Measurements from ENCODE around the gene ANXA6.
A peak's percentile ranks its signal among the peaks of the same experiment; 100 is the strongest.

Gene ANXA6

GRCh38 chr5:151078490-151079262 is 78.9 kb downstream of the ANXA6 start:
- peak; percentile 61 to 69 for DNase-seq

- no peak for DNase-seq
Measured at GRCh38 chr5:151077967-151078366, 79.6 kb downstream of the ANXA6 start.

GRCh38 chr5:151077419-151077818 is 80.2 kb downstream of the ANXA6 start:
- DNase-seq: no peak

- no peak for DNase-seq
Measured at GRCh38 chr5:151076616-151077015, 81.0 kb downstream of the ANXA6 start.

DNA sequence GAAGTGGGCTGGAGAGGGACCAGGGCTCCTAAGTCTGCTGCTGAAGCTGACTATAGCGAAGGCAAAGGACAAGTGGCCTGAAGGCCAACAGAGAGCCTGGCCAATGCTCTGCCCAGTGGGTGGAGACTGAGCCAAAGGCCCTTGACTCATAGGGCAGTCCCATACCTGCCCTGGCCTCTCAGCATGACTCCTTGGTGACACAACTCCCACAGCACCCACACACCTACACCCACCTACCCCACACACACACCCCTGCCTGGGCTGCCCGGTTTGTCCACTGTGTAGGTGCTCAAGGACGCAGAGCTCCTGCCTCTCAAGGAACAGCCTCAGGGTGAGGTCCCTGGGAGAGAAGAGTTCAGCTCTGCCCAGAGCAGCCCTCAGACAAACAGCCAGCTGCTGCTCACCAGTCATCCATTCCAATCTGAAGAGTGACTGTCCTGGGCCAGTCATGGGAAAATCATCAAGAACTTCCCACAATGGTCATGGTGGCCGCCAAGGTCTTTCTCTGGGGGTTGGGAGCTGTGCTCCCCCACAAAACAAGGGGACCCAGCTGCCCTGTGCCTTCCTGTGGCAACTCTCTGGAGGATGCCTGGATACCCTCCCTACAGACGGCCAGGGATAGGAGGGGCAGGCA is 81.8 kb downstream of the ANXA6 start:
- DNase-seq: no peak

- DNase-seq: no peak
Measured at GRCh38 chr5:151074557-151074956, 83.0 kb downstream of the ANXA6 start.

DNA sequence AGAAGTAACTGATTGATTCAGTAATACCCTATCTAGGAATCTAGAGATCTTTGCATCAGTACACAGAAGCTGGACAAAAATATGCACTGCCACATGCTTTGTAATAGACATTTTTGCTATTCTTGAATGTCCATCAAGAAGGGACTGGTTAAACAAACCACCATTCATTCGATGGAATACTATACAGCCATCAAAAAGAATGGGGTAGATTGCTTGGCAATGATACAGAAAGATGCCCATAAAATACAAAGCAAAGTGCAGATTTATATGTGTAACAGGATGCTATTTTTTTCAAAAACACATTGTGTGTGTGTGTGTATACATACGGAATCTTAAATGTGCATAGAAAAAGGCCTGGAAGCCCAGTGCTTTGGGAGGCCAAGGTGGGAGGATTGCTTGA is 84.3 kb downstream of the ANXA6 start:
- DNase-seq: no peak

DNA sequence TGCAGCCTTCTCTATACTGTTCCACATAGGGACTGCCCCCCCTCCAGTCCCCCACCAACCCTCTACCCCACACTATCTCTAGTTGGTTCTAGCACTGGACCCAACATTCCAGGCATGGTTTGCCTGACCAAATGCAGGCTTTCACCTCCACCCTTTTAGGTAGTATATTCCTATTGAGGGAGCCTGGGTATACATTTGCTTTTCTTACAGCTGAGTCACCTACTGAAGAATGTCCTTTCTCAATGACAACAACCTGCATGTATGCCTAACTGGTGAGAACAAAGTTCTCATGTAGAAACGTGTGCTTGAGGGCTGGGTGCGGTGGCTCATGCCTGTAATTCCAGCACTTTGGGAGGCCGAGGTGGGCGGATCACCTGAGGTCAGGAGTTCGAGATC is 85.0 kb downstream of the ANXA6 start:
- DNase-seq: no peak

GRCh38 chr5:151071848-151072629 is 85.5 kb downstream of the ANXA6 start:
- no peak for DNase-seq

- no peak for DNase-seq
Measured at GRCh38 chr5:151071021-151071420, 86.6 kb downstream of the ANXA6 start.

DNA sequence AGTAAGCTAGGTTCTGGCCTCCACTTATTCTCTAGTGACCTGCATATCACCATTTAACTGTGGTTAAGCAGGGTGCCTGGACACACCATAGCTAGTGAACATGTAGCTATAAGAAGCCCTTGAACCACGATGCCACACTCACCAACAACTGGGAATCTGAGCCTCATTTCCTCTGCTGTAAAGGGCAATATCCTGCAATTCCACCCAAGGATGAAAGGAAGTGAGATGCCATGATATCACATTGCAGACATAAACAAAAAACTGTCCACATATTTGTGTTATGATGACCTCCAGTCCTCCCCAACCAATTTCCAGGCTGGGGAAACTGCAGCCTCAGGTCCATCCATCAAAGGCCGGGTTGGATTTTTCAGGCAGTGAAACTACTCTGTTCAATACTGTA is 87.1 kb downstream of the ANXA6 start:
- DNase-seq: no peak

DNA sequence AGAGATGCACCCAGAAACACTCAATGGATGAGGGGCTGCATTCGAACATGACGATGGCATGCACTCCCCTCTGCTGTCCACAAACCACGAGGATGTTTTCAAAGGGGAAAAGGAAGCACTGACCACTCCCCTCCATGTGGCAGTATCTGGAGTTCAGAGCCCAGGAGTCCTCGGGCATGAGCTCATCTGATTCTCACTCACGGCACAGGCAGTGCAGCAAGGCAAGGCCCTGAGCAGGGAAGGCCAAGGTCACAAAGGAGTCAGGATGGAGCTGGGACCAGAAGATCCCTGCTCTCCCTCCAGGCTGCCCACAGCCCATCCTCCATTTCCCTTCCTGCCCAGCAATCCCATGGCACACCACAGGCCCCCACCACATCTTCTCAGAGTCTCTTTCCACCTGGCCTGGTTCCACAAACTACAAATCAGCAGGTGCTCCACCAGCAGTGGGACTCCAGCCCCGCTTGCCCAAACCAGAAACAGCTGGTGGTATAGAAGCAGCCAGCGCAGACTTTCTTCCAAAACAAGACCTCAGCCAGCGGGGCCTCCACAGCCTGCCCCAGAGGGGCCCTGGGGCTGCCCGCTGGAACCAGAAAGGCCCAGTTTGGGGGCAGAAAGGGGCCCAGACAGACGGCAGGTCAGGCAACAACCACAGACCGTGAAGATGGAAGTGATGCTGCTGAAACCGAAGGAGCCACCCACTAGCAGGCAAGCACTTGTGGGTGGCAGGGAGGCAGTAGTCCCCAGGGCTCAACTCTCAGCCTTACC is 89.0 kb downstream of the ANXA6 start:
- no peak for DNase-seq

DNA sequence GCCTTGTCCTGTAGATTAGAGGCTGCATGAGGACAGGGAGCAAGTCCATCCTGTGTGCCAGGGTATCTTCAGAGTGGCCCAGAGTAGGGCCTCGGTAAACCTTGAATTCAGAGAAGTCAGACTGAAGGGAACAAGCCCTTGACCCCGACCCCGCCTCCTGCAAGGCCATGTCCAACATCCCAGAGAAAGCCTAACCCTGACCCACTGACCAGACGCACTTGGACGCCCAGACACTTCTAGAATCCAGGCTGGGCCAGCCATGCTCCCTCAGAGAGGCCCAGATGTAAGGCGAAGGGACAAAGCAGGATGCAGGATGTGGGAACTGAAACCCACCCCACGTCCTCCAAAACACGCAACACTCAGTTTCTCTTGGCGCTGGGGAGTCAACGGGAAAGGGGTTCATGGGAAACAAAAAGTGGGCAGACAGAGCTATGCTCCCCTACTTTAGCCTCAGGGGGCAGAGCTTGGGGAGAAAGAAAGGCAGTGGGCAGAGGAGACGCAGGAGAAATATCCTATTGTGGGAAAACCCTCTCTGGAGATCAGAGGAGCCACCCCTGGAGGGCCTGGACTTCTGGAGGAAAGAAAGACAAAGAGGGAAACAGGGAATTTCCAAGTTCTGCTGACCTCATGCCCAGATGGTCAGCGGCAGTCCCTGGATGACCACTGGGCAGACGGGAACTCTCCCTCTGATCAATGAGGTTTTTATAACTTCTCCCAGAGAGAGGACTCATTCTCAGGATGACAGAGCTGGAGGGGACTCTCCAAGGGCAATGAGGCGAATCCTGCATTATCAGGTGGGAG is 89.7 kb downstream of the ANXA6 start:
- no peak for DNase-seq

DNA sequence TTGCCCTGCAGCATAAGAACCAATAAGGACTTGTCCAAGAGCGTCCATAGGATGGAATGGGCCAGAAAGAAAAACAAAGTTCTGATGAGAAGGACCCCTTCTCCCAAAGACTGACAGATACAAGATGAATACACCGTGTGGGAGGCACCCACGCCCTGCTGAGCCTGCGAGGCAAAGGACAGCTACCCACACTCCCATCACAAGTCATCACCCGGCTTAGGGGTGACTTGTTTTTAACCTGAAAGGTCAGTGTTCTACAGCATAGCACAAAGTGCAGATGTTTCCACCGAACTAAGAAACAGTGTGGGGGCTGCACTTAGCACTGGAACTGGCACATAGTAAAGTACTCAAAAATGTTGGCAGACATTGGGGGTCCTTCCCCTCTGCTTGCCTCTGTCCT is 90.7 kb downstream of the ANXA6 start:
- DNase-seq: no peak

DNA sequence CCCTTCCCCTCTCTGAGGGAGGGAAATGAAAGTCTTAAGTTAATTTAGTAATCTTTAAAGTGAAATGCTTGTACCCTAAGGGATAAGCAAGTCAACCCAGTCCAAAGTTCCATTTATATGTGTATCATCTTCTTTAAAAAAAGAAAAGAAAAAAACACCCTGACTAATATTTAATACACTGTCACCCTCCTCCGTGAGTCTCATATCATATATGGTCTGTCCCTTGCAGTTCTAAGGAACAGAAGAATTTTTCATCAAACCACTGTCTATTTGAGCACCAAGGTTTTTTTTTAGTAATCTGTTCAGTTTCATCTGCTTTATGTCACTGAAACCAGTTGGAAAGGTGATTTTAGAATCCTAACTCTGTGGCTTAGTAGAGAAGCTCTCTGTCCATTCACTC is 92.0 kb downstream of the ANXA6 start:
- no peak for DNase-seq

DNA sequence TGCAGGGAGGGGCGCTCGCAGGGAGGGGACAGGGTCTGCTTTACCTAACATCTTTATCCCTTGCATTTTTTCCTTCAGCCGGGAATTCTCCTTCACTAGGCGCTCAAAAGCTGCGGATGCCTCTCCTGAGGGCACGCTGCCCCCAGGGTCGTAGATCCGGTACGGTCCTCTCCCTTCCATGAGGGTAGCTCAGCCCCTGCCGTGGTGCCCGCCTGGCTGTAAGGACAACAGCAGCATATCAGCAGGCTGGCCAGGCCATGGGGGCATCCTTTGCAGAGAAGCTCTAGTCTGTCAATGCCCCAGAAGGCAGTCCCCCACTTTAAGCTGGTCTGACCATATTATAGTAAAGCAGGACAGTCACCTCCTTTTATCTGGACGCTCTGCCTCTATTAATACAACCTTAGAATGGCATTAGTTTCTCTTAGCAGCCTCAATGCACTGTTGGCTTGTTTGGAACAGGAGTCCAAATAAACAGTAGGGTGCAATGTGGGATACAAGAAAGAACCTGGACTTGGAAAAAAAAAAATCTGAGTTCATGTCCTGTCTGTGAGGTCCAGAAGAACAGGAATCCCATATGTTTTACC is 92.6 kb downstream of the ANXA6 start:
- DNase-seq: no peak

GRCh38 chr5:151063142-151063989 is 94.2 kb downstream of the ANXA6 start:
- DNase-seq: no peak

DNA sequence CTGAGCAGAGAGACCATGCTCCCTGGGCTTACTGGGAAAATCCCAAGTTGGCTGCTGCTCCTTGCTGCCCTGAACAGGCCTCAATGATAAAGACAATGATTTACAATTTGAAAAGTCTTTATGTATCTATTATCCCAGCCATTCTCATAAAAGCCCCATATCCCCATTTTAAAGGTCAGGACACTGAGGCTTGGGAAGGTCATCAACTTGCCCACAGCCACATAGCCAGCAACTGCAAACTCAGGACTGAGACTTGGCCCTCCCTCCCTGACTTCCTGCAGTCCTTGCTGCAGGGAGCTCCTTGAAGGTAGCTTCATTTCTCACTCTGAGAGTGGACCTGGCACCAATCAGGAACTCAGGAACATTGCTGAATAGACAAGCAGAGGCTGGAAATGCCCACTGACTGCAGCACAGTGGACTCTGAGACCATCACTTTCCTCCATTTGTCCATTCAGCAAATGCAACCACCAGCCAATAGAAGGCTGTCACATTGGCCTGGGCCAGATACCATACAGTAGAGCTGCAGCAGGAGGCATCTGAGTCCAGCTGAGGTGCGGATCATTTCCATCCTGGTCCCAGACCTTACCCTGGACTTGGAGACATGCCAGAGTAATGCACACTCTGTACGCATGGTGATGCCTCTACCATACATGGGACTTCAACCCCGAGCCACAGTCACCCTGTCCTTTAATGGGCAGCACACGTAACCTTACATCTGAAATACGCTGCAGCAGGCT is 95.0 kb downstream of the ANXA6 start:
- DNase-seq: no peak

GRCh38 chr5:151060742-151061141 is 96.8 kb downstream of the ANXA6 start:
- DNase-seq: no peak

DNA sequence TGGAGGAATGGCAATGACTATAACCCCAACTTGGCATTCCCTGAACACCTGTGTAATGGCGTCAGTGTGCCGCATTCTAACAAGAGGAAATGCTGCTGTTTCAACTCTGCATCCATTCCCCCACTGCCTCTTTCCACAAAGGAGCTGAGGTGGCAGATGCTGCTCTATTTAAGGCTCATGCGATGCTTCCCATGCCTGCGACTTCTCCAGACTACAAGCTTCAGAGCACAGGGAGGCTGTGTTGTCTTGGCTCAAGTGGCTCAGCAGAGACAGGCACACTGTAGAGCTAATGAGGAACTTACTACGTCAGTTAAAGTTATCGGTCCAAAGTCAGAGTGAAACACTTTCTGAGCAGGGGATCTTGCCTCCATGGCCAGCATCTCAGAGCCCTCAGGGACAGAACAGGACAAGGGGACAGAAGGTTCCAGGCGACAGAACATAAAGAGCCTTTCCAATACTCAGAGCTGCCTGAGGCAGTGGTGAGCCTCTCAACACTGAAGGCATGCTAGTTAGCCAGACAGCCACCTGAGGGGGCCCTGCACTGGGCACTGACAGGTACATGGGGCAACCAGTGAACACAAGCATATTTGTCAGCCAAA is 98.6 kb downstream of the ANXA6 start:
- DNase-seq: peak in 1 of 2 donors; percentile 23
